K562 (cell line): ENCODE measurements around the gene SECISBP2.

ENCODE experiments used
- ATF1 ChIP-seq, 2 experiments: fragments of 450-650 bp in 1 of 2; IDR thresholded peaks; 2 replicates each; pipeline ENCODE4 v1.6.1; 2016; ENCODE audit warnings: missing compliant biosample characterization in 1 of 2, missing genetic modification characterization in 1 of 2
- CEBPB ChIP-seq: fragments of 450-650 bp; IDR thresholded peaks from 2 replicates; pipeline ENCODE4 v1.6.1; 2016; ENCODE audit warnings: missing genetic modification characterization, missing compliant biosample characterization
- CTCF ChIP-seq, 3 experiments: IDR thresholded peaks in 2 of 3; conservative IDR thresholded peaks in 1 of 3; 2 replicates each; pipeline ENCODE4 v1.5.1; 2011 to 2012; ENCODE audit warnings: low read length in 3 of 3, mild to moderate bottlenecking in 3 of 3, control low read depth in 2 of 3, improper control_type of control experiment in 1 of 3, inconsistent platforms in 1 of 3, low read depth in 1 of 3, mixed read lengths in 1 of 3, moderate library complexity in 1 of 3; ENCODE audit not compliant: insufficient read depth in 2 of 3
- E2F6 ChIP-seq, 2 experiments: IDR thresholded peaks; 2 replicates each; pipeline ENCODE4 v1.6.1; 2011; ENCODE audit warnings: borderline replicate concordance in 1 of 2, control low read depth in 1 of 2, low read depth in 1 of 2, low read length in 1 of 2, mild to moderate bottlenecking in 1 of 2, mixed read lengths in 1 of 2, moderate library complexity in 1 of 2; ENCODE audit not compliant: insufficient read depth in 1 of 2, insufficient read length in 1 of 2, poor library complexity in 1 of 2, severe bottlenecking in 1 of 2; ENCODE audit errors: extremely low read depth in 1 of 2
- JUN ChIP-seq, 2 experiments: sonication (generic) in 1 of 2; formaldehyde crosslinking in 1 of 2; IDR thresholded peaks; 2 replicates each; pipeline versions ENCODE4 v1.6.1 to v1.8.0; 2012 to 2022; ENCODE audit warnings: borderline replicate concordance in 2 of 2, mild to moderate bottlenecking in 2 of 2, improper control_type of control experiment in 1 of 2, low read depth in 1 of 2, low read length in 1 of 2, missing genetic modification reagents in 1 of 2
- POLR2H ChIP-seq: IDR thresholded peaks from 2 replicates; pipeline ENCODE4 v1.6.1; 2016; ENCODE audit warnings: missing genetic modification characterization, low read depth, mild to moderate bottlenecking, control low read depth, missing compliant biosample characterization, moderate library complexity
- ZNF140 ChIP-seq: fragments of 250-450 bp; sonication (Bioruptor Pico); IDR thresholded peaks from 2 replicates; pipeline ENCODE4 v1.8.0; 2021; ENCODE audit warnings: moderate library complexity, mild to moderate bottlenecking, inconsistent platforms

- TF ChIP-seq CEBPB (tag) = peak; percentile 88
- TF ChIP-seq POLR2H (tag) = no peak
- no peak for TF ChIP-seq ATF1 (CRISPR knock-in tag; IDR thresholded peaks at IDR 0.05)
- no peak for TF ChIP-seq ATF1 (tag; IDR thresholded peaks at IDR 0.05)
- no peak for TF ChIP-seq JUN (IDR thresholded peaks at IDR 0.05; ENCODE audit: borderline replicate concordance, low read depth, low read length)
- no peak for TF ChIP-seq JUN (CRISPR knock-in tag; IDR thresholded peaks at IDR 0.05; ENCODE audit: borderline replicate concordance)
- no peak for TF ChIP-seq ZNF140
- TF ChIP-seq E2F6 (IDR thresholded peaks at IDR 0.05; ENCODE audit: borderline replicate concordance in 1 of 2, extremely low read depth in 1 of 2, insufficient read depth in 1 of 2, insufficient read length in 1 of 2, low read depth in 1 of 2, low read length in 1 of 2, poor library complexity in 1 of 2, severe bottlenecking in 1 of 2) = no peak
- TF ChIP-seq CTCF (IDR thresholded peaks at IDR 0.05 in 2 of 3, conservative IDR thresholded peaks at IDR 0.05 in 1 of 3; ENCODE audit: insufficient read depth in 2 of 3, low read depth in 1 of 3, low read length in 3 of 3) = no peak
These were observed 5.1 kb downstream of the SECISBP2 start for GRCh38 chr9:89323390-89323789.
